HepG2 (cell line): ENCODE data around the gene MEX3B. TPM values are rescaled to one million over a fixed set of nuclear protein-coding genes. Genes with fewer than 3 reads are reported as not detected.

Experiments
- ATAC-seq: fragments of 200-7000 bp; cut with Tn5 transposase; 3 replicates; pipeline ENCODE4 v1.9.1; 2020; ENCODE audit warnings: mild to moderate bottlenecking, moderate library complexity
- BruUV-seq: library from RNA; stranded (reverse); fragments of 400-500 nt; replicated peaks from 2 replicates; lab custom pipeline; 2021; lab: Mats Ljungman, UMichigan
- CTCF ChIA-PET: fragments of 300-600 bp; formaldehyde crosslinking; extraction: SDS; loops from one replicate; lab custom pipeline; 2021; ENCODE audit warnings: low total read pairs, inconsistent platforms, low intra/inter-chr PET ratio; lab: Yijun Ruan, JAX
- POLR2A ChIA-PET: fragments of 350-600 bp; sonication (Branson Sonifier 250); formaldehyde crosslinking; loops from one replicate; lab custom pipeline; 2020; ENCODE audit warnings: antibody characterized with exemption, inconsistent platforms; lab: Yijun Ruan, JAX
- DNase-seq: peaks from one replicate; pipeline ENCODE4 v3.0.0-alpha.2; 2015; ENCODE audit warnings: low spot score
- FAIRE-seq: peaks from 3 replicates; lab custom pipeline; 2011; peaks lifted over from hg19 to GRCh38; lab: Jason Lieb, UNC
- H2AFZ ChIP-seq: one replicate; pipeline ENCODE4 v1.6.1; 2011; ENCODE audit warnings: low read length, inconsistent platforms
- H3K27ac ChIP-seq: fragments of 300-600 bp; 3 replicates; pipeline ENCODE4 v1.8.0; 2011; ENCODE audit warnings: mixed run types, mild to moderate bottlenecking, mixed read lengths, low read length, inconsistent platforms; ENCODE audit not compliant: insufficient read depth; ENCODE audit errors: extremely low read length
- H3K27me3 ChIP-seq, 2 experiments: fragments of 200-600 bp in 1 of 2; 2 replicates in 1 of 2; 3 replicates in 1 of 2; pipeline versions ENCODE4 v1.6.0 to v1.8.0; 2011; ENCODE audit warnings: low read length in 2 of 2, mild to moderate bottlenecking in 2 of 2, moderate library complexity in 2 of 2, inconsistent platforms in 1 of 2; ENCODE audit not compliant: insufficient read depth in 2 of 2, control insufficient read depth in 1 of 2
- H3K36me3 ChIP-seq, 2 experiments: fragments of 200-600 bp in 1 of 2; replicated peaks in 1 of 2; 2 replicates in 1 of 2; 3 replicates in 1 of 2; pipeline versions ENCODE4 v1.5.1 to v1.8.0; 2011; ENCODE audit warnings: low read length in 2 of 2, inconsistent platforms in 1 of 2; ENCODE audit not compliant: insufficient read depth in 2 of 2, control insufficient read depth in 1 of 2
- H3K4me1 ChIP-seq: 2 replicates; pipeline ENCODE4 v1.5.1; 2012; ENCODE audit warnings: low read length, inconsistent platforms; ENCODE audit not compliant: insufficient read depth
- H3K4me2 ChIP-seq: 2 replicates; pipeline ENCODE4 v1.6.0; 2011; ENCODE audit warnings: low read depth, low read length, inconsistent platforms
- H3K4me3 ChIP-seq, 3 experiments: fragments of 200-600 bp in 1 of 3; sonication (generic), shearing (Covaris generic) in 1 of 3; replicated peaks in 1 of 3; 2 replicates each; pipeline ENCODE4 v1.5.1; 2011 to 2016; ENCODE audit warnings: low read length in 3 of 3, inconsistent platforms in 2 of 3, low read depth in 2 of 3, mild to moderate bottlenecking in 2 of 3, control low read depth in 1 of 3, mixed read lengths in 1 of 3; ENCODE audit not compliant: insufficient read depth in 1 of 3
- H3K79me2 ChIP-seq: one replicate; pipeline ENCODE4 v1.6.1; 2011; ENCODE audit warnings: low read length, inconsistent platforms; ENCODE audit not compliant: insufficient read depth
- H3K9ac ChIP-seq: 2 replicates; pipeline ENCODE4 v1.6.0; 2011; ENCODE audit warnings: mild to moderate bottlenecking, low read depth, low read length, inconsistent platforms; ENCODE audit not compliant: insufficient read depth
- H3K9me3 ChIP-seq: 2 replicates; pipeline ENCODE4 v1.5.1; 2012; ENCODE audit warnings: mild to moderate bottlenecking, low read length
- H4K20me1 ChIP-seq: 2 replicates; pipeline ENCODE4 v1.6.0; 2011; ENCODE audit warnings: inconsistent platforms, mild to moderate bottlenecking, low read length, moderate library complexity; ENCODE audit not compliant: insufficient read depth
- TBX3 ChIP-seq: fragments of 450-650 bp; IDR thresholded peaks from 2 replicates; pipeline ENCODE4 v1.6.1; 2017; ENCODE audit warnings: antibody characterized with exemption, mild to moderate bottlenecking, inconsistent platforms, borderline replicate concordance
- WGBS: methylation state at CpG from one replicate; pipeline ENCODE4 v1.1.6; 2017; ENCODE audit warnings: low lambda C conversion rate; 5-methylcytosine and 5-hydroxymethylcytosine counted together
- in situ Hi-C: cut with HindIII; loops from 2 replicates; pipeline ENCODE4 v1.10.0; 2017; ENCODE audit warnings: low pct_unique_long_range_greater_than_20kb; ENCODE audit not compliant: extremely low pct_ligation_motif_present
- intact Hi-C: fragments of 100-400 bp; cut with micrococcal nuclease; formaldehyde crosslinking; loops from one replicate; pipeline ENCODE4 v1.10.0; 2022; ENCODE audit not compliant: unreplicated experiment
- polyA plus RNA-seq, 8 experiments: library from polyadenylated mRNA; depleted of rRNA in 3 of 8; stranded (reverse) in 7 of 8; unstranded in 1 of 8; fragments of >200 nt; fragmentation: Illumina TruSeq in 4 of 8; extraction: Trizol in 4 of 8; gene quantifications; 2 replicates each; pipeline versions ENCODE4 v1.2.1 to v1.2.3, GENCODE V29; 2011 to 2016; ENCODE audit warnings: low read depth in 4 of 8, missing spikeins in 1 of 8, mixed read lengths in 1 of 8; ENCODE audit not compliant: insufficient read depth in 1 of 8
- total RNA-seq, 5 experiments: library from RNA; depleted of rRNA; stranded (reverse); fragments of >200 nt; fragmentation: Illumina TruSeq; extraction: Trizol; gene quantifications; 2 replicates each; pipeline ENCODE4 v1.2.3, GENCODE V29; 2016; ENCODE audit warnings: low read depth in 1 of 5
- TF ChIP-seq, protein P1 (sequence below): sonication (generic); formaldehyde crosslinking; IDR thresholded peaks from 2 replicates; pipeline ENCODE4 v1.5.1; 2020; ENCODE audit warnings: missing genetic modification reagents, mild to moderate bottlenecking, borderline replicate concordance
- TF ChIP-seq, protein P2 (sequence below): sonication (generic); formaldehyde crosslinking; IDR thresholded peaks from 2 replicates; pipeline ENCODE4 v1.4.0; 2020; ENCODE audit warnings: mild to moderate bottlenecking, missing genetic modification reagents

MEX3B gene
- total and polyA plus RNA-seq, 2 of the 13 experiments (the other 11 are each of a cell fraction or from before 2014, with no cell fraction given): 0.48 to 0.62 TPM

DNA sequence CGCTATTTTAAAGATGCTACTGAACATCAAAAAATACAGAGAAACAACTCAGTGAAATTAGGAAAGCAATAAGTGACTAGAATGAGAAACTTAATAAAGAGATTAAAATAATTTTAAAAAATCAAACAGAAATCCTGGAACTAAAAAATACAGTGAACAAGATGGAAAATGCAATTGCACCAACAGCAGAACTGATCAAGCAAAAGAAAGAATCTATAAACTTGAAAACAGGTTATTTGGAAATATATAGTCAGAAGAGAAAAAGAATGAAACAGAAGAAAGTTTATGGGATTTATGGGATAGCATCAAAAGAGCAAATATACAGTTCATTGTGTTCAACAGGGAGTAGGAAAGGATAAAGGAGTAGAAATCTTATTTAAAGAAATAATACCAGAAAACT is 53.3 kb downstream of the MEX3B start:
- no peaks in the 10 kb centered on the region for H3K36me3 ChIP-seq
- H3K27ac ChIP-seq: no peak overlapping the region
- H3K4me3 ChIP-seq: no peak overlapping the region
- no peaks in the 10 kb centered on the region for H3K27me3 ChIP-seq
- no peaks in the 10 kb centered on the region; the same call in 1 of the 2 replicates for H3K9me3 ChIP-seq
- H2AFZ ChIP-seq: no peak overlapping the region
- TF ChIP-seq TBX3: no peak
- TF ChIP-seq, protein P1, sequence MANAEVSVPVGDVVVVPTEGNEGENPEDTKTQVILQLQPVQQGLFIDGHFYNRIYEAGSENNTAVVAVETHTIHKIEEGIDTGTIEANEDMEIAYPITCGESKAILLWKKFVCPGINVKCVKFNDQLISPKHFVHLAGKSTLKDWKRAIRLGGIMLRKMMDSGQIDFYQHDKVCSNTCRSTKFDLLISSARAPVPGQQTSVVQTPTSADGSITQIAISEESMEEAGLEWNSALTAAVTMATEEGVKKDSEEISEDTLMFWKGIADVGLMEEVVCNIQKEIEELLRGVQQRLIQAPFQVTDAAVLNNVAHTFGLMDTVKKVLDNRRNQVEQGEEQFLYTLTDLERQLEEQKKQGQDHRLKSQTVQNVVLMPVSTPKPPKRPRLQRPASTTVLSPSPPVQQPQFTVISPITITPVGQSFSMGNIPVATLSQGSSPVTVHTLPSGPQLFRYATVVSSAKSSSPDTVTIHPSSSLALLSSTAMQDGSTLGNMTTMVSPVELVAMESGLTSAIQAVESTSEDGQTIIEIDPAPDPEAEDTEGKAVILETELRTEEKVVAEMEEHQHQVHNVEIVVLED: no peak
- TF ChIP-seq, protein P2, sequence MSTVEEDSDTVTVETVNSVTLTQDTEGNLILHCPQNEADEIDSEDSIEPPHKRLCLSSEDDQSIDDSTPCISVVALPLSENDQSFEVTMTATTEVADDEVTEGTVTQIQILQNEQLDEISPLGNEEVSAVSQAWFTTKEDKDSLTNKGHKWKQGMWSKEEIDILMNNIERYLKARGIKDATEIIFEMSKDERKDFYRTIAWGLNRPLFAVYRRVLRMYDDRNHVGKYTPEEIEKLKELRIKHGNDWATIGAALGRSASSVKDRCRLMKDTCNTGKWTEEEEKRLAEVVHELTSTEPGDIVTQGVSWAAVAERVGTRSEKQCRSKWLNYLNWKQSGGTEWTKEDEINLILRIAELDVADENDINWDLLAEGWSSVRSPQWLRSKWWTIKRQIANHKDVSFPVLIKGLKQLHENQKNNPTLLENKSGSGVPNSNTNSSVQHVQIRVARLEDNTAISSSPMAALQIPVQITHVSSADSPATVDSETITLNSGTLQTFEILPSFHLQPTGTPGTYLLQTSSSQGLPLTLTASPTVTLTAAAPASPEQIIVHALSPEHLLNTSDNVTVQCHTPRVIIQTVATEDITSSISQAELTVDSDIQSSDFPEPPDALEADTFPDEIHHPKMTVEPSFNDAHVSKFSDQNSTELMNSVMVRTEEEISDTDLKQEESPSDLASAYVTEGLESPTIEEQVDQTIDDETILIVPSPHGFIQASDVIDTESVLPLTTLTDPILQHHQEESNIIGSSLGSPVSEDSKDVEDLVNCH: no peak
- no peaks in the 10 kb centered on the region for H3K4me1 ChIP-seq
- ChIA-PET POLR2A (no interaction called here), CTCF (no interaction called here)
- ATAC-seq (no peak), FAIRE-seq (no peak), DNase-seq (no peak)
- H3K4me2 ChIP-seq: no peak overlapping the region
- no peak overlapping the region for H3K9ac ChIP-seq
- in situ Hi-C loops (no loop called here), intact Hi-C loops (no loop called here)
- WGBS: 3% methylated on average over 1 of the region's 1 CpG
- BruUV-seq: no TSS peak
- no peaks in the 10 kb centered on the region for H4K20me1 ChIP-seq
- H3K79me2 ChIP-seq: no peaks in the 10 kb centered on the region

Other genes with a start within 250 kb of the MEX3B start
- gene EFL1, start 216.7 kb upstream of the MEX3B start, total RNA-seq (2016; rRNA removed; fragmentation: Illumina TruSeq; extraction: Trizol): 12.0 and 16.2 TPM in 2 replicates
- gene EFL1, start 216.7 kb upstream of the MEX3B start, polyA plus RNA-seq (2011; rRNA removed): 6.3 and 6.4 TPM in 2 replicates
- gene SAXO2, start 216.8 kb upstream of the MEX3B start, total RNA-seq (2016; rRNA removed; fragmentation: Illumina TruSeq; extraction: Trizol): 1.5 TPM in 1 of 2 replicates, not detected in the other
- 0.01 and 0.04 TPM in 2 replicates for gene SAXO2, start 216.8 kb upstream of the MEX3B start, polyA plus RNA-seq (2011; rRNA removed)